Neural progenitor cell (in vitro differentiated cells): ENCODE data around the gene TSR1.

ENCODE experiments used
- CTCF ChIP-seq: fragments of 200-600 bp; sonication (generic); IDR thresholded peaks from 2 replicates; pipeline ENCODE4 v1.5.1; 2017; ENCODE audit warnings: antibody characterized with exemption, mild to moderate bottlenecking
- EZH2 ChIP-seq: fragments of 200-600 bp; sonication (generic); IDR thresholded peaks from 2 replicates; pipeline ENCODE4 v1.6.1; 2017; ENCODE audit warnings: antibody characterized with exemption, mild to moderate bottlenecking, moderate library complexity
- EZH2phosphoT487 ChIP-seq: fragments of 200-600 bp; sonication (generic); IDR thresholded peaks from 2 replicates; pipeline ENCODE4 v1.6.1; 2017; ENCODE audit warnings: antibody characterized with exemption

- TF ChIP-seq CTCF = no peak
- no peak for TF ChIP-seq EZH2
- TF ChIP-seq EZH2phosphoT487 = no peak
These were observed 36.4 kb upstream of the TSR1 start for GRCh38 chr17:2372681-2373080.
